ENCODE measurements around the gene EXOC3L4.

DNA sequence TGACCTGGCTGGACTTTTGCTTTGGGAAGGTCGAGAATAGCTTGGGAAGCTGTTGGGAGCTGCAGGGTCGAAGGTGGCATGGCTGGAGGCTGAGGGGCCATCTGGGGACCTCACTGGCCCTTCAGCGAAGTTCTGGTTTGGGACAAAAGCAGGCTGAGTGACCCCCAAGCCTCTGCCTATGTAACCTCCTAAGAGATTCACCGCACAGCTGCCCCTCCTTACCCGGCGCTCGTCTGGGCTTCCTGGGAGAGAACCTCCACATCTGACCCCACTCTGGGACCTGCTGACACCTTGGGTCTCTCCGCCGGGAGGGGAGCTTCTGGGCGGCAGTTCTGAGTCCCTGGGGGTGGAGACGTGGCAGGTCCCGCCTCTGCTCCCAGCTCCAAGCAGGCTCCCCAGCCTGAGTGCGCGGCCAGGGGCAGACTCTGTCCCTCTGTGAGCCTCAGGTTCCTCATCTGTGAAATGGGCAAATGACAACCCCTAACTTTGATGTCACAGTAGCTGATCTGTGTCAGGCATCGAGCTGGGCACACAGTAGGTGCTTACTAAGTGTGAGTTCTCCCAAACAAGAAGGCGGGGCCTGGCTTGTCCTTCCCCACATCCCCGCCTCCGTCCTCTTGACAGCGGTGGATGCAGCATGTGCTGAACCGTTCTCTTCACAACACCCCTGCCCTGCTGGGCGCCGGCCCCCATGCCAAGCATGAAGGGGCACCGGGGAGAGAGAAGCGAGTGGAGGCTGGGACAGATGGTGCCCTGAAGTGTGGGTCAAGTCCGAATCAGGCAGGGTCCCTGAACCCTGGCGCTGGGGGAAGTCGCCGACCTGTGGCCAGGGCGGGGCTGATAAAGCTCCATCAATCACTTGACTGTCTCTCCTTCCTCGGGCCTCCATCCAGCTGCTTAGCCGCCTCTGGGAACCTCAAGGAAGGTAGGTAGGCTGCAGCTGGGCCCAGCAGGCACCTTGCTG is 3.8 kb downstream of the EXOC3L4 start:
- TF ChIP-seq, protein P1, sequence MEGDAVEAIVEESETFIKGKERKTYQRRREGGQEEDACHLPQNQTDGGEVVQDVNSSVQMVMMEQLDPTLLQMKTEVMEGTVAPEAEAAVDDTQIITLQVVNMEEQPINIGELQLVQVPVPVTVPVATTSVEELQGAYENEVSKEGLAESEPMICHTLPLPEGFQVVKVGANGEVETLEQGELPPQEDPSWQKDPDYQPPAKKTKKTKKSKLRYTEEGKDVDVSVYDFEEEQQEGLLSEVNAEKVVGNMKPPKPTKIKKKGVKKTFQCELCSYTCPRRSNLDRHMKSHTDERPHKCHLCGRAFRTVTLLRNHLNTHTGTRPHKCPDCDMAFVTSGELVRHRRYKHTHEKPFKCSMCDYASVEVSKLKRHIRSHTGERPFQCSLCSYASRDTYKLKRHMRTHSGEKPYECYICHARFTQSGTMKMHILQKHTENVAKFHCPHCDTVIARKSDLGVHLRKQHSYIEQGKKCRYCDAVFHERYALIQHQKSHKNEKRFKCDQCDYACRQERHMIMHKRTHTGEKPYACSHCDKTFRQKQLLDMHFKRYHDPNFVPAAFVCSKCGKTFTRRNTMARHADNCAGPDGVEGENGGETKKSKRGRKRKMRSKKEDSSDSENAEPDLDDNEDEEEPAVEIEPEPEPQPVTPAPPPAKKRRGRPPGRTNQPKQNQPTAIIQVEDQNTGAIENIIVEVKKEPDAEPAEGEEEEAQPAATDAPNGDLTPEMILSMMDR (IDR thresholded peaks at IDR 0.05), result no peak
- TF ChIP-seq POLR2A (IDR thresholded peaks at IDR 0.05), result no peak

Measured in right lobe of liver (tissue), 4 donors.